C4-2B (cell line): ENCODE results near the gene KLHL28.

ENCODE experiments used
- H3K27ac ChIP-seq: fragments of 450-650 bp; 2 replicates; pipeline ENCODE4 v1.5.1; 2017
- CTCF ChIP-seq: fragments of 450-650 bp; conservative IDR thresholded peaks from 2 replicates; pipeline ENCODE4 v1.5.1; 2017; ENCODE audit warnings: mild to moderate bottlenecking
- ZFX ChIP-seq: fragments of 450-650 bp; IDR thresholded peaks from 2 replicates; pipeline ENCODE4 v1.6.1; 2017

The KLHL28 gene

DNA sequence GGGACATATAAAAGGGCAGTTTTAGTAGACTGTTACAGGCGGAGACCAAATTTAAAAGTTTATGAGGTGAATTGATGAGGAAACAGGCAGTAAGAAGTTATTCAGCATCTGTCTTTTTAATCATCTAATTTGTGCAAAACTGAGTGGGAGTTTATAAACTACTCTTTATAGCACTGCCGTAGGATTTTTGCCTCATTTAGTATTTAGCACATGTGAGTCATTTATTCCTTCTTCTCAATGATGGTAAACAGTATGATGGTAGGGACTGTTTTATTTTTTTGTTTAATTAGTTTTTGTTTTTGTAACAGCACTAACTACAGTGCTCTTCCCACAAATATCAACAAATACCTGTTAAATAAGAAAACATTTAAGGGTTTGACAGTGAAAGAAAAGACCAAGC, 20.8 kb upstream of the KLHL28 start:
- TF ChIP-seq ZFX (no peak), CTCF (no peak)
- H3K27ac ChIP-seq: no peak overlapping the region

- TF ChIP-seq CTCF (no peak; the same call in 1 of the 2 replicates), ZFX (no peak)
- H3K27ac ChIP-seq: no peak overlapping the region
Observed at GRCh38 chr14:44981198-44981597, 19.5 kb upstream of the KLHL28 start.

GRCh38 chr14:44979740-44980356, 18.1 kb upstream of the KLHL28 start:
- H3K27ac ChIP-seq: no peak overlapping the region
- TF ChIP-seq CTCF (no peak), ZFX (no peak)

GRCh38 chr14:44979273-44979672, 17.5 kb upstream of the KLHL28 start:
- TF ChIP-seq CTCF (no peak), ZFX (no peak)
- H3K27ac ChIP-seq: no peak overlapping the region

DNA sequence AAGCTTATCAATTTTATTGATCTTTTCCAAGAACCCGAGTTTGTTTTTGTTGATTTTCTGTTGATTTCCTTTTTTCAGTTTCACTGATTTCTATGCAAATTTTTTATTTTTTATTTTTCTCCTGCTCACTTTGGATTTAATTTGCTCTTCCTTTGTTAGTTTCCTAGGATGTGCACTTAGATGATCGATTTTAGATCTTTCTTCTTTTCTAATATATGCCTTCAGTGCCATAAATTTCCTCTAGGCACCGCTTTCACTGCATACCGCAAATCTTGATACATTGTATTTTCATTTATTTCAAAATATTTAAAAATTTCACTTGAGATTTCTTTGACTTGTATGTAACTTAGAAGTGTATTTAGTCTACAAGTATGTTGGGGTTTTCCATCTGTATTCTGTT, 9.7 kb upstream of the KLHL28 start:
- TF ChIP-seq CTCF (no peak), ZFX (no peak)
- H3K27ac ChIP-seq: no peak overlapping the region

- TF ChIP-seq CTCF: no peak
- no peak for TF ChIP-seq ZFX
- no peak overlapping the region for H3K27ac ChIP-seq
Observed at GRCh38 chr14:44970907-44971306, 9.2 kb upstream of the KLHL28 start.

GRCh38 chr14:44968714-44969113, 7.0 kb upstream of the KLHL28 start:
- TF ChIP-seq CTCF: no peak
- no peak for TF ChIP-seq ZFX
- H3K27ac ChIP-seq: no peak overlapping the region
